H1 (cell line): ENCODE measurements around the gene GPR137. TPM values are rescaled to one million over a fixed set of nuclear protein-coding genes. Genes with fewer than 3 reads are reported as not detected.
A peak's percentile ranks its signal among the peaks of the same experiment; 100 is the strongest.

ENCODE experiments used
- CTCF ChIA-PET: fragments of 300-600 bp; sonication (Branson Sonifier 250); formaldehyde crosslinking; loops from one replicate; lab custom pipeline; 2021; ENCODE audit not compliant: partially characterized antibody; lab: Charles Lee
- POLR2A ChIA-PET: fragments of 300-600 bp; sonication (Branson Sonifier 250); formaldehyde crosslinking; loops from one replicate; lab custom pipeline; 2021; ENCODE audit warnings: inconsistent platforms; ENCODE audit not compliant: partially characterized antibody; lab: Charles Lee
- DNase-seq, 2 experiments: peaks; one replicate each; pipeline versions ENCODE4 v3.0.0 to v3.0.0-alpha.2; 2010 to 2022; ENCODE audit warnings: low spot score in 2 of 2, low read depth in 1 of 2, mixed read lengths in 1 of 2
- FAIRE-seq: peaks from 2 replicates; lab custom pipeline; 2011; peaks lifted over from hg19 to GRCh38; lab: Jason Lieb, UNC
- H2AFZ ChIP-seq: 2 replicates; pipeline ENCODE4 v1.8.1; 2012; ENCODE audit warnings: low read length, inconsistent platforms
- H2AK5ac ChIP-seq: 2 replicates; pipeline ENCODE4 v1.6.1; 2013; ENCODE audit warnings: low read depth, low read length
- H2BK120ac ChIP-seq: replicated peaks from 2 replicates; pipeline ENCODE3; 2013; ENCODE audit warnings: low read depth, low read length, inconsistent platforms
- H2BK12ac ChIP-seq: 2 replicates; pipeline ENCODE4 v1.6.1; 2013; ENCODE audit warnings: low read depth, low read length
- H2BK15ac ChIP-seq: 2 replicates; pipeline ENCODE4 v1.6.1; 2013; ENCODE audit warnings: low read length
- H2BK20ac ChIP-seq: 2 replicates; pipeline ENCODE4 v1.6.1; 2013; ENCODE audit warnings: low read length
- H2BK5ac ChIP-seq: 2 replicates; pipeline ENCODE4 v1.6.1; 2013; ENCODE audit warnings: low read depth, low read length
- H3K14ac ChIP-seq: 2 replicates; pipeline ENCODE4 v1.6.1; 2013; ENCODE audit warnings: inconsistent platforms; ENCODE audit not compliant: insufficient read length
- H3K18ac ChIP-seq: 2 replicates; pipeline ENCODE4 v1.6.1; 2013; ENCODE audit warnings: low read length; ENCODE audit errors: extremely low read depth
- H3K23ac ChIP-seq: 2 replicates; pipeline ENCODE4 v1.6.1; 2013; ENCODE audit warnings: inconsistent platforms; ENCODE audit not compliant: insufficient read length
- H3K23me2 ChIP-seq: 2 replicates; pipeline ENCODE4 v1.6.1; 2013; ENCODE audit warnings: low read depth, low read length
- H3K27ac ChIP-seq: 2 replicates; pipeline ENCODE4 v1.6.1; 2011; ENCODE audit warnings: low read depth, low read length, inconsistent platforms
- H3K27me3 ChIP-seq, 4 experiments: replicated peaks in 1 of 4; 1 replicate in 1 of 4; 2 replicates in 3 of 4; pipeline versions ENCODE4 v1.6.1 to v1.8.1; 2011 to 2013; ENCODE audit warnings: low read length in 3 of 4, mild to moderate bottlenecking in 3 of 4, inconsistent platforms in 2 of 4, mixed read lengths in 2 of 4, moderate library complexity in 1 of 4; ENCODE audit not compliant: control insufficient read depth in 3 of 4, insufficient read depth in 3 of 4; ENCODE audit errors: extremely low read depth in 1 of 4
- H3K36me3 ChIP-seq, 4 experiments: 2 replicates each; pipeline versions ENCODE4 v1.6.1 to v1.8.1; 2011 to 2013; ENCODE audit warnings: mild to moderate bottlenecking in 4 of 4, low read length in 3 of 4, moderate library complexity in 2 of 4, control low read depth in 1 of 4, inconsistent platforms in 1 of 4; ENCODE audit not compliant: insufficient read depth in 4 of 4, control insufficient read depth in 2 of 4
- H3K4ac ChIP-seq: replicated peaks from 2 replicates; pipeline ENCODE3; 2013; ENCODE audit warnings: low read length, low read depth, mixed read lengths, inconsistent platforms; ENCODE audit not compliant: insufficient read length
- H3K4me1 ChIP-seq, 4 experiments: replicated peaks in 1 of 4; 1 replicate in 1 of 4; 2 replicates in 3 of 4; pipeline versions ENCODE4 v1.6.1 to v1.8.1; 2011 to 2013; ENCODE audit warnings: low read length in 3 of 4, inconsistent platforms in 2 of 4, mixed read lengths in 1 of 4; ENCODE audit not compliant: insufficient read depth in 4 of 4, control insufficient read depth in 3 of 4
- H3K4me2 ChIP-seq, 2 experiments: 2 replicates each; pipeline versions ENCODE4 v1.6.1 to v1.8.1; 2011 to 2013; ENCODE audit warnings: low read depth in 2 of 2, low read length in 2 of 2, control low read depth in 1 of 2, inconsistent platforms in 1 of 2, mild to moderate bottlenecking in 1 of 2; ENCODE audit not compliant: insufficient read depth in 1 of 2
- H3K4me3 ChIP-seq, 4 experiments: fragments of 200-600, 300-600 bp in 1 of 4; sonication (generic), shearing (Covaris generic), sonication (Bioruptor Twin) in 1 of 4; 2 replicates each; pipeline versions ENCODE4 v1.5.1 to v1.8.1; 2011 to 2016; ENCODE audit warnings: low read length in 4 of 4, low read depth in 3 of 4, control low read depth in 2 of 4, inconsistent platforms in 2 of 4, mild to moderate bottlenecking in 2 of 4, mixed read lengths in 1 of 4, moderate library complexity in 1 of 4; ENCODE audit not compliant: insufficient read depth in 2 of 4; ENCODE audit errors: extremely low read depth in 1 of 4
- H3K56ac ChIP-seq: replicated peaks from 2 replicates; pipeline ENCODE3; 2013; ENCODE audit warnings: low read depth, mild to moderate bottlenecking, mixed read lengths, low read length, inconsistent platforms; ENCODE audit not compliant: insufficient read length
- H3K79me1 ChIP-seq: 2 replicates; pipeline ENCODE4 v1.6.1; 2013; ENCODE audit warnings: low read depth, low read length, control low read depth
- H3K79me2 ChIP-seq, 2 experiments: 2 replicates each; pipeline versions ENCODE4 v1.6.1 to v1.8.1; 2012 to 2013; ENCODE audit warnings: low read length in 2 of 2, mild to moderate bottlenecking in 2 of 2, inconsistent platforms in 1 of 2; ENCODE audit not compliant: insufficient read depth in 2 of 2, control insufficient read depth in 1 of 2
- H3K9ac ChIP-seq, 4 experiments: replicated peaks in 1 of 4; 1 replicate in 1 of 4; 2 replicates in 3 of 4; pipeline versions ENCODE4 v1.6.1 to v1.8.1; 2011 to 2013; ENCODE audit warnings: low read depth in 3 of 4, low read length in 3 of 4, control low read depth in 2 of 4, mild to moderate bottlenecking in 2 of 4, moderate library complexity in 2 of 4, inconsistent platforms in 1 of 4; ENCODE audit errors: extremely low read depth in 1 of 4
- H3K9me3 ChIP-seq, 2 experiments: 2 replicates each; pipeline versions ENCODE4 v1.6.1 to v1.8.1; 2012 to 2013; ENCODE audit warnings: mild to moderate bottlenecking in 2 of 2, moderate library complexity in 2 of 2, control low read depth in 1 of 2, inconsistent platforms in 1 of 2, low read depth in 1 of 2, low read length in 1 of 2, mixed read lengths in 1 of 2; ENCODE audit not compliant: insufficient read depth in 2 of 2
- H4K20me1 ChIP-seq, 2 experiments: replicated peaks in 1 of 2; 2 replicates each; pipeline versions ENCODE3 to v1.8.1; 2011 to 2013; ENCODE audit warnings: inconsistent platforms in 2 of 2, low read length in 2 of 2, mild to moderate bottlenecking in 1 of 2; ENCODE audit not compliant: insufficient read depth in 2 of 2, control insufficient read depth in 1 of 2
- H4K5ac ChIP-seq: 2 replicates; pipeline ENCODE4 v1.6.1; 2013; ENCODE audit warnings: low read length, low read depth, mixed read lengths, inconsistent platforms; ENCODE audit not compliant: insufficient read length
- H4K8ac ChIP-seq: 2 replicates; pipeline ENCODE4 v1.8.0; 2013; ENCODE audit warnings: mild to moderate bottlenecking, moderate library complexity, low read length, inconsistent platforms; ENCODE audit not compliant: insufficient read depth; ENCODE audit errors: extremely low read depth
- H4K91ac ChIP-seq: replicated peaks from 2 replicates; pipeline ENCODE3; 2013; ENCODE audit warnings: low read length, mixed read lengths, inconsistent platforms; ENCODE audit not compliant: insufficient read length
- EGR1 ChIP-seq: IDR thresholded peaks from 2 replicates; pipeline ENCODE4 v1.6.1; 2011; ENCODE audit warnings: low read depth, low read length, borderline replicate concordance
- GABPA ChIP-seq: IDR thresholded peaks from 2 replicates; pipeline ENCODE4 v1.6.1; 2011; ENCODE audit warnings: mild to moderate bottlenecking, low read length, moderate library complexity, borderline replicate concordance; ENCODE audit not compliant: insufficient read depth
- HDAC2 ChIP-seq, 2 experiments: fragments of 300-600 bp in 1 of 2; sonication (generic) in 1 of 2; IDR thresholded peaks; 2 replicates each; pipeline ENCODE4 v1.6.1; 2011 to 2012; ENCODE audit warnings: low read depth in 2 of 2, low read length in 2 of 2, mild to moderate bottlenecking in 2 of 2, moderate library complexity in 2 of 2, borderline replicate concordance in 1 of 2, inconsistent platforms in 1 of 2
- RBBP5 ChIP-seq: IDR thresholded peaks from 2 replicates; pipeline ENCODE4 v1.7.1; 2012; ENCODE audit warnings: low read depth, mild to moderate bottlenecking, inconsistent platforms, low read length, moderate library complexity, borderline replicate concordance
- RXRA ChIP-seq: IDR thresholded peaks from 2 replicates; pipeline ENCODE4 v1.6.1; 2011; ENCODE audit warnings: low read depth, mild to moderate bottlenecking, low read length, moderate library complexity; ENCODE audit not compliant: insufficient read depth
- SAP30 ChIP-seq: fragments of 300-600 bp; sonication (generic); IDR thresholded peaks from 2 replicates; pipeline ENCODE4 v1.7.1; 2012; ENCODE audit warnings: low read length, moderate library complexity, mild to moderate bottlenecking, inconsistent platforms; ENCODE audit not compliant: insufficient read depth, insufficient replicate concordance
- SIN3A ChIP-seq, 2 experiments: IDR thresholded peaks in 1 of 2; conservative IDR thresholded peaks in 1 of 2; 2 replicates each; pipeline ENCODE4 v1.6.1; 2011 to 2012; ENCODE audit warnings: low read length in 2 of 2, improper control_type of control experiment in 1 of 2, low read depth in 1 of 2, mild to moderate bottlenecking in 1 of 2
- SRF ChIP-seq: IDR thresholded peaks from 2 replicates; pipeline ENCODE4 v1.6.1; 2011; ENCODE audit warnings: mild to moderate bottlenecking, low read depth, low read length, moderate library complexity
- TCF12 ChIP-seq: IDR thresholded peaks from 2 replicates; pipeline ENCODE4 v1.6.1; 2011; ENCODE audit warnings: low read depth, mild to moderate bottlenecking, low read length
- TEAD4 ChIP-seq: IDR thresholded peaks from 2 replicates; pipeline ENCODE4 v1.6.1; 2012; ENCODE audit warnings: low read depth, low read length, inconsistent platforms, mixed read lengths
- WGBS, 2 experiments: shearing (Covaris generic) in 1 of 2; methylation state at CpG; one replicate each; pipeline versions ENCODE4 v1.1.6 to v1.1.7; 2013 to 2015; ENCODE audit warnings: low lambda C conversion rate in 2 of 2, mixed read lengths in 2 of 2, inconsistent platforms in 1 of 2, low coverage in 1 of 2, missing lambda C conversion rate in 1 of 2; ENCODE audit not compliant: insufficient replicate concordance in 2 of 2, insufficient coverage in 1 of 2, insufficient read length in 1 of 2; ENCODE audit errors: extremely low coverage in 1 of 2, missing lambda C conversion rate in 1 of 2; 5-methylcytosine and 5-hydroxymethylcytosine counted together
- polyA plus RNA-seq, 7 experiments: library from polyadenylated mRNA; depleted of rRNA in 3 of 7; stranded (reverse) in 5 of 7; unstranded in 2 of 7; fragments of >200 nt in 5 of 7; fragments of 200-250 nt in 2 of 7; gene quantifications; 1 replicate in 5 of 7; 2 replicates in 1 of 7; 4 replicates in 1 of 7; pipeline versions ENCODE4 v1.2.1 to v1.2.3, GENCODE V29; 2011 to 2013; ENCODE audit warnings: missing spikeins in 2 of 7, mixed read lengths in 2 of 7
- total RNA-seq: library from RNA; stranded (reverse); fragmentation: NEBNext Ultra II Directional; extraction: Animal tissue kit (Norgen Biotek cat#: 25700); gene quantifications from 2 replicates; pipeline ENCODE4 v1.2.1, GENCODE V29; 2021

Gene GPR137
- total and polyA plus RNA-seq, 2 of the 8 experiments (the other 6 are each of a cell fraction or from before 2014, with no cell fraction given) = 36.2 to 37.8 TPM

DNA sequence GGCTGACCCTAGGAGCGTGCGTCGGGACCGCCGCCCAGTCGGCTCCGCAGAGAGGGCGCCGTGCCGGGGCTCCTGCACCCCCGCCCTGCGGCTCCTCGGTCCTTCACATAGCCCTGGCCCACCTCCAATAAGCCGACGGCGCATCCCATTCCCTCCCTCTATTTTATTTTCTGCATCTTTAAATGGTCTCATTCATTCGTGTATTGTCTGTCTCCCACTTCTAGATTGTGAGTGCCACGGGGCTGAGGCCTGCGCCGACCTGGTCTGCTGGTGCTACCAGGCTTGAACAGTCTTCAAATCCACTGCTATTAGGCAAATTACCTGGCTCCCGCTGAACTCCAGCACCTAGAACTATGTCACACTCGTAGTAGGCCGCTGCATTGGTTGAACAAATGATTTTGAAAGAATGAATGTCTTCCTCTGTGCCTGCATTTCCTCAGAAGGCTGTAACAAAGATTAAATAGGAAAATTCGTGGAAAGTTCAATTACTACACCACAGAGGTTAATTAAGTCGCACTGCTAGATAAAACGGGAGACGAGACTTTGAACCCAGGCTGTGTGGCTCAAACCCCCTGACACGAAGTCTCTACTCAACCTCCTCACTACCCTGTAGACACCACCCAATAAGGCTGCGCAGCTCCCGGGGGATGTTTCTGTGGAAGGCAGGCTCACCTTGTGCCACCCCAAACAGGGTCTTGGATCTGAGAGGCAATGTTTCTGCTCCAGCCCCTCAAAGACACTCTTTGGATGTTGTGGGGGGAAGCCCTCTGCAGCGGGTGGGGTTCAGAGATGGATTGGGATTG lies 37.7 kb upstream of the GPR137 start:
- 0 out of 2 replicates have a peak overlapping the region, but pooled peaks have one; percentile 16 for H2BK20ac ChIP-seq
- H3K9me3 ChIP-seq = no peaks in the 10 kb centered on the region
- H4K20me1 ChIP-seq = peaks cover 2 to 17% of the 10 kb centered on the region in 2 experiments
- peak overlapping the region; percentile 82; the same call in 1 of the 2 replicates for H2BK12ac ChIP-seq
- no peak overlapping the region for H3K23ac ChIP-seq
- H3K9ac ChIP-seq = no peak overlapping the region
- H2AFZ ChIP-seq = no peak overlapping the region
- peaks cover 20% of the 10 kb centered on the region for H3K23me2 ChIP-seq
- H3K27ac ChIP-seq = no peak overlapping the region
- H2AK5ac ChIP-seq = peak overlapping the region; percentile 32; the same call in 1 of the 2 replicates
- 40% methylated on average over 31 of the region's 31 CpGs; no CpG with 5 or more reads in 1 of the 2 experiments for WGBS, 2 experiments
- peak overlapping the region; percentile 56 to 83 (median 70); a peak in 7 of 8 replicates for H3K4me3 ChIP-seq
- peak overlapping the region; percentile 73 for H3K4ac ChIP-seq
- H2BK5ac ChIP-seq = peak overlapping the region; percentile 88; the same call in 1 of the 2 replicates
- H3K56ac ChIP-seq = peak overlapping the region; percentile 5
- peaks cover 0 to 45% (median 36%) of the 10 kb centered on the region in 4 experiments; a peak in 6 of 7 replicates for H3K4me1 ChIP-seq
- H3K14ac ChIP-seq = no peak overlapping the region
- peak overlapping the region; percentile 62 for H3K18ac ChIP-seq
- peaks cover 0 to 17% (median 4%) of the 10 kb centered on the region in 4 experiments; a peak in 4 of 8 replicates for H3K36me3 ChIP-seq
- H4K91ac ChIP-seq = peak overlapping the region; percentile 54
- peaks cover 6 to 27% of the 10 kb centered on the region in 2 experiments; a peak in 3 of 4 replicates for H3K79me2 ChIP-seq
- peaks cover 6% of the 10 kb centered on the region for H3K79me1 ChIP-seq
- H4K8ac ChIP-seq = peak overlapping the region; percentile 63; the same call in 1 of the 2 replicates
- no peaks in the 10 kb centered on the region for H3K27me3 ChIP-seq
- peak overlapping the region; percentile 12 for H4K5ac ChIP-seq
- H2BK15ac ChIP-seq = peak overlapping the region; percentile 95
- H3K4me2 ChIP-seq = peak overlapping the region; percentile 73 to 99
- DNase-seq (no peak), FAIRE-seq (no peak)
- H2BK120ac ChIP-seq = peak overlapping the region; percentile 18
- ChIA-PET CTCF (interaction anchor here (0.8 to 10.0 kb wide), 11 partner anchors 14 to 1007 kb away, joined by 3 to 102 read pairs (median 5); partner anchors contain the start of genes CATSPERZ, ESRRA, FERMT3 and NUDT22), POLR2A (interaction anchor here (0.7 to 13.1 kb wide), 18 partner anchors 11 to 331 kb away, joined by 3 to 352 read pairs (median 4); partner anchors contain the start of genes BAD, DNAJC4, ESRRA and FERMT3)
- TF ChIP-seq GABPA (no peak), SRF (no peak), TCF12 (no peak), RXRA (no peak), HDAC2 (IDR thresholded peaks at IDR 0.05; ENCODE audit: borderline replicate concordance in 1 of 2, low read depth in 2 of 2, low read length in 2 of 2) (no peak), RBBP5 (no peak), SIN3A (conservative IDR thresholded peaks at IDR 0.05 in 1 of 2, IDR thresholded peaks at IDR 0.05 in 1 of 2; ENCODE audit: low read depth in 1 of 2, low read length in 2 of 2) (no peak), SAP30 (no peak), TEAD4 (no peak), EGR1 (no peak)
